Dedifferentiated amniotic fluid mesenchymal stem cell (primary cell): ENCODE measurements around the gene RAD9A.

Source experiments
- DNase-seq: peaks from one replicate; pipeline ENCODE4 v3.0.0-alpha.2; 2016; ENCODE audit errors: extremely low spot score

The RAD9A gene

DNA sequence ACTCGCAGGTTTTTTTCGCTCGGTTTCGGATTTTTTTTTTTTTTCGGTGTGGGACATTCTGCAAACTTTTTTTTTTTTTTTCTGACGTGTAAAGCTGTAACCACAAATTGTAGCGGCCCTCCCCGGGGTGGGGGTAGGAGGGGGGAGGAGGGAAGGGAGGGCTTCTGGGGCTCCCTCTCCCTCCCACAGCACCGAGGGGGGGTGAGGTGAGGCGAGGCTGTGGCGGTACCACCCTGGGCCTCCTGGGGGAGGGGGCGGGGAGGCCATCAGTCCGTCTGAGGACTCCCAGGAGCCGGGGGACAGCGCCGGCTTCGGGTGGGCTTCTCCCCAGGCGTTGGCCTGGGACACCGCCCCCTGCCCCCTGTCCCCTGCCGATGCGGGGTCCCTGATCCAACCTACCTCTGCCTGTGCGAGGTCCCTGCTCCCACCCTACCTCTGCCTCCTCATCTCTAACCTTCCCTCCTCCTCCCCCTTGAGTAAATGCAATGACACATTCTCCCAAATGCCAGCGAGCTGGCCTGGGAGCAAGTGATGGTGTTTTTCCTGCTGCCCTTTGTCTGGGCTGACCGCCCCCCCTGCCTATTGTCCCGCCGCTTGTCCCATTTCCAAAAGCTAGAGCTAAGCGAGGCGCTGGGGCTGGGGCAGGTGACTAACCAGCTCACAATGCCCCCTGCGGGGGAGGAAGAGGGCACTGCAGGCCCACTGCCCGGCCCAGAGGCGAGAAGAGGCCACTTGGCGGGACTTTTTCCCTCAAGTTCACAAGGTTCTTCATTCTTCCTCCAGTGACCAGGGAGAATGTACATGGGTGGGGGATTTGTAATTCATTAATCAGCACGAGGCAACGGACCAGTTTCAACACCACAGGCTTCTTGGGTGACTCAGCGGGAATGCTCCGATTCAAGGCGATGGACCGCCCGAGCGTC is 17.9 kb upstream of the RAD9A start:
- DNase-seq: peak; percentile 77

DNA sequence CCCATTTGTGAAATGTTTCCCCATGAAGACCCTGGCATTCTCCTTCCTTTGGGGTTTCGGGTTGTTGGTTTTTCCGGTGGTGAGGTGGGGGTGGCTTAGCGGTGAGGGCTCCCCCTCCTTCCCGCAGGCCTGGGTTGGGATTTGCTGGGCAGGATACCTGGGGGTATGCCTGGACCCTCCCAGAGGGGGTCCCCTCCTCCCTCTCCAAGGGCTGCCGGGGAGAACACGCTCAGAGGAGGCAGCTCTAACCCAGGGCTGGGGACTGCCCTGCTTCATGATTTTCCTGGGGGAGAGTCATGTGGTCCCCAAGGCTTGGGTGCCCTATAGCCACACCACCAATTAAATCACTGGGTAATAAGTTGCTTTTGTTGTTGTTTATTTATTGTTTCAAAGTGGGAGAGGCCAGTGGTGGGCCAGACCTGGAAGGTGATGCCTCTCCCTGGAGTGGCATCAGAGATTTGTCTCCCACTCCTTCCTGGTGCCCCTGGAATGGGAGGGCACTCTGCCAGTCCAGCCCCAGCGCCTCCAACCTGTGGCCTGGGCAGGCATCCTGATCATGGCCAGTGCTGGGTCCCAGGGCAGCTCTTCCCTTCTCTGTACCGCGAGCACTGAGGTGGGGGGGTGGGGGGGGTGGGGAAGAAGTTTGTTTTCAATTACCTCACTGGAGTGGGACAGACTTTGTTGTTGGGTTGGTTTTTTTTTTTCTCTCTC is 17.1 kb upstream of the RAD9A start:
- DNase-seq: no peak

DNA sequence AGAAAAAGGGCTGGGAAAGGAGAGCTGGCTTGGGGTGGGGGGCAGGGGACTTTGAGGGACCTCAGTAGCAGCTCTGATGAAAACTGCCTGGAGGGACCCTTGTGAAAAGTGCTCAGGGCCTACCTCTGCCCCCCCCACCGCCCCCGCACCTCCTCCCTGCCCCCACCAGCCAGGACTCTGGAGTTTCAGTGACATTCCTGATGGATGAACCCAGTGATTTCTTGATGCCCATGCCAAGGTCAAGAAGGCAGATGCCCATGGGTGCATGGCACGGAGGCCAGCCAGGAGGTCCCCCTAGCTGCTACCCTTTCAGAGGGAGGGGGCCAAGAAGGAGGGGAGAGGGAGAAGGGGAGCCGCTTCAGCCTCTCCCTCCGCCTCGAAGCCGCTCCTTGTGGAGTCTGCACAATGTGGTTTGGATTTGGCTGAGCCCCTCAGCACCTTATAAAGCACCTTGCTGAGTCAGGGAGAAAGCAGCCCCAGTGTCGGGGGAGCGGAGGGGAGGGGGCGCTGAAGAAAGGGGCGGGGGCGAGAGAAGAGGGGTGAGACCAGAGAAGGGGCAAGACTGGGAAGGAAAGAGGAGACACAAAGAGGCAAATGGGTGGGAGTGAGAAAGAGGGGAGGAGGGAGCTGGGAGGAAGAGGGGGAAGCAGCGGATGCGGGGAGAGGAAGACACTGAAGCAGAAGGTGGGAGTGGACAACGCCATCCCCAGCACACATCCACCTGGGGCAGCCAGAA is 16.3 kb upstream of the RAD9A start:
- no peak for DNase-seq

DNA sequence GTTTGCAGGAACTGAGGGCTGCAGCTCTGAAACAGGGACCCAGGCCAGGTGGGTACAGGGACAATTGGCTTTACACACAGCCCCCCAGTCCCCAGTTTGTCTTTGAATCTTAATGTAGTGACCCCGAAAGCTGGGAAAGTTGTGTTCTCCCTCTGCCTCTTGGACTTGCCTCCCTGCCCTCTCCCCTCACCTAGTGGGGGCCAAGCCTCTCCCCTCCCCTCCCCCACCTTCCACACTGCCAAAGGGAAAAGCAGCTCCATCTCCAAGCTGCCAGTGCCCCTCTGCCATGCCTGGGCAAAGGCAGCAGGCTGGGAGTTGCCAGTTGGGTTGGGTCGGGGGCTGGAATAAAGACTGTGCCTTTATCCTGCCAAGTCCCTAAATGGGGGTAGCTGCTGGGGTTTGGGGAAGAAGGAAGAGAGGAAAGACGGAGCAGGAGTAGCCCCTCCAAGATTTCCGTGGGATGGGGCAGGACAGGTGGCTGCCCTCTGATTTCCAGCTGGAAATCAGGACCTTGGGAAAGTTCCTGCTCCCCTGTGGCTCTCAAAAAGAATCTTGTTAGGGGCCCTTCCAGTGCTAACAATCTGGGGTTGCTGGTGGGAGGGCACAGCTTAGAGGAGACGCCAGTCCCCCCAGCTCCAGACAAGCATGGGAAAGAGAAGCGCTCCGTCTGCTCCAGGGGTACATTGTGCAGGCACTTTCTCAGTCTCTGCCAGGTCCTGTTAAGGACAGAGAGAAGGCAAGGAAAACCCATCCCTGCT is 15.5 kb upstream of the RAD9A start:
- DNase-seq: no peak

DNA sequence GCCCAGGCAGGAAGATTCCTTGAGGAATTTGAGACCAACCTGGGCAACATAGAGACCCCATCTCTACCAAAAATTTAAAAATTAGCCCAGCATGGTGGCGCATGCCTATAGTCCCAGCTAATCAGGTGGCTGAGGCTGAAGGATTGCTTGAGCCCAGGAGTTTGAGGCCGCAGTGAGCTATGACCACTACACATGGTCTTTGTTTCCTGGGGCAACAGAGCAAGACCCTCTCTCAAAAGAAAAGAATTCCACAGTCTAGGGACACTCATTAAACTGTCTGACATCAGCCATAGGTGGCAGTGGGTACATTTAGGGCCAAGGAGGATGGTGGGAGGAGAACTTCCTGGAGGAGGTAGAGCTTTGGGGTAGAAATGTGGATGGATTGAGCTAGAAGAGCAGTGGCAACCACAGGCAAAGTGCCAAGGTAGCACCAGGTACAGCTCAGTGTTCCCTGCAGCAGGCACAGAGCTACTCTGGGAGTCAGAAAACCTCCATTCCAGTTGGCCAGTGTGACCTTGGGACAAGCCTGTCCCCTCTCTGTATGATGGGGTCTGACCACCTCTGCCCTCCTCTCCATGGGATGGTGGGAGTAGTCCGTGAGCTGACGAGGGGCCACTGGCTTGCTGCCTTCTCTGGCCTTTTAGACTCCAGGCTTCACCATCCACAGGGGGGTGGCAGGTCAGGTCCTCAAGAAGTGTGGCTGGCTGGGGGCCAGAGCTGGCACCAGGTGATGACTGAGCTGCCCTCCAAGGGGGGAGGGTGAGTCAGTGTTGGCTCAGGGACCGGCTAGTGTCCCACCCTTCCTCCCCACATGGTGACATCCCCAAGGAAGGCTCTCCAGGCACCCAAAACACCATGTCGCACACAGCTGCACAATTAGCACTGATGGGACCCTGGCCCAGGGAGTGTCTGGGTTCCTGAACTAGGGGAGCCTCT is 14.6 kb upstream of the RAD9A start:
- no peak for DNase-seq

DNA sequence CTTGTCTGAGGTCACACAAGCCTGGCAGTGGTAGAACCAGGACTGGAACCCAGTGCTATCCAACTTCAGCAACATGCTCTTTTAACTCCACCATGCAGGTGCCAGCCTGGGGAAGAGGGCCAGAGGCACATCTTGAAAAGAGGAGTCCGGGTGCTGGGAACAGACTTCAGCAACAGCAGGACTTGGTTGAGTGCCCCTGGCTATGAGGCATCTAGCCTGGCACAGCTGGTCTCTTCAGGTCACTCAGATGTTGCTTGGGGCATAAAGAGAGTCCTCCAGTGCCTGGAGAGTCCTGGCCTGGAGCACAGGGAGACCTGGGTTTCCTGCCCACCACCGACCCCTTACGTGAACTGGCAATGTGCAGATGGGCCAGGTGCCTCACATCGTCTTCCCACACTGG is 13.2 kb upstream of the RAD9A start:
- DNase-seq: no peak

DNA sequence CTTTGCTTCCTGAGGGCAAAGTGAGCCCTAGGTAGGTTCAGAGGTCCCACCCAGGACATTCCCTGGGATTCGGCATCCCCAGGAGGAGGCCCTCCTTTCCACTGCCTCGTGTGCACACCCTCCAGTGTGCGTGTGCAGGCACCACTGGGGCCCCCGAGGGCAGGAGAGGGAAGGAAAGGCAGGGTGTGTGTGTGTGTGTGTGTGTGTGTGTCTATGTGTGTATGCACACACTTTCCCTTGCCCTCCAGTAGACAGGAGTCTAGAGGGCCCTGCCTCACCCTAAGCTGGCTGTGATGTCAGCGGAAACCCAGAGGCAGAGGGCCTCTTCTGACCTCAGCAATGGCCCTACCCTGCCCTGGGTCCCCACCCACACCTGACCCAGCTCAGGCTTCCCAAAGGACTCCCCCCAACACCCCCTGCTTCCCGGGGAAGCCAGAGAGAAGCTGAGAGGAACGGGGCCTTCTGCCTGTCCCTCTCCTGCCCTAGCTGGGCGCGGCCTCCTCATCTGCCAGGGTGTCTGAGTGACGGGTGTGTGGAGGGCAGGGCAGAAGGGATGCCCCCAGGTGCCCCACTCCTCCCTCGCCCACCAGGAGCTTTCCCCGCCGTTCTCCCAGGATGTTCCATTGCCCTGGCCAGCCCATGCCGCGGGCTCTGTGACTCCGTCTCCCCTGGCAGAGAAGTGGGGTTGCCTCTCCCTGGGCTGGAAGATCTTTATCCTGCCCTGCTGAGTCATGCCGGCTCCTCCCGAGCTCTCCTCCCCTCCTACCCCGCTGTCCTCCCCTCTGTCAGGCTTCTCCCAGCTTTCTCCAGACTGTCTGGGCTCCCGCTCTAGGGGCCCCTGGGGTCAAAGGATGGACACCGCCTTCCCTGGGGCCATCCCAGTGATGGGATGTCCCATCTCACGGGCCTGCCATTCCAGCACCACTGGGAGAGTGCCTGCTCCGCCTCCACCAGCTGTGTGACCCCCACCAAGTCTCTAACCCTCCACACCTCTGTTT is 12.4 kb upstream of the RAD9A start:
- peak; percentile 59 for DNase-seq

DNA sequence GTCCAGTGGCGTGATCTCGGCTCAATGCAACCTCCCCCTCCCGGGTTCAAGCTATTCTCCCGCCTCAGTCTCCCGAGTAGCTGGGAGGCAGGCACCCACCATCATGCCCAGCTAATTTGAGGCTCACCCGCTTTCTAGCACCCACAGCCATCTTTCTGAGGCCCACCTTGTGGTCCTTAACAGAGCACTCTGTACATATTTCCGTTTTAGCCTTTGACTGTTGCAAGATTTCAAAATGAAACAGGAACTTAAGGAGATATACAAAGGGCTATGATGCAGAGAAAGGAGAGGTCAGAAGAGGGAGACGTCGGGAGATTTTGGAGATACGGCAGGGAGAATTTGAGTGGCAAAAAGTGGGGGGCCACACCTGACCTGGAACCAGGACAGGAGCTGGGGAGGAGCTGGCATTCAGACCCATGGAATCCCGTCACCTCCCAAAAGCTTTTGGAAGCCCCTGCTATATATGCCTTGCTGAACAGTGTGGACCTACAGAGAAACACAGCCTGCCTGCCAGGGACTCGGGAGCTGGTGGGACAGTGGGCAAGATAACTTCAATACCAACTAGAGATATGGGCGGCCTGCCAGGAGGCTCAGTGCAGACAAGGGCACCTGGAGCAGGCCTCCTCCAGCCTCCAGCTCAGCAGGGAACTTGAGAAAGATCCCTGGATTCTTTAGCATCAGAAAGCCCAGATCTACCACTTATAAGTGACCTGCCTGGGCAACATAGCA is 10.4 kb upstream of the RAD9A start:
- DNase-seq: no peak

DNA sequence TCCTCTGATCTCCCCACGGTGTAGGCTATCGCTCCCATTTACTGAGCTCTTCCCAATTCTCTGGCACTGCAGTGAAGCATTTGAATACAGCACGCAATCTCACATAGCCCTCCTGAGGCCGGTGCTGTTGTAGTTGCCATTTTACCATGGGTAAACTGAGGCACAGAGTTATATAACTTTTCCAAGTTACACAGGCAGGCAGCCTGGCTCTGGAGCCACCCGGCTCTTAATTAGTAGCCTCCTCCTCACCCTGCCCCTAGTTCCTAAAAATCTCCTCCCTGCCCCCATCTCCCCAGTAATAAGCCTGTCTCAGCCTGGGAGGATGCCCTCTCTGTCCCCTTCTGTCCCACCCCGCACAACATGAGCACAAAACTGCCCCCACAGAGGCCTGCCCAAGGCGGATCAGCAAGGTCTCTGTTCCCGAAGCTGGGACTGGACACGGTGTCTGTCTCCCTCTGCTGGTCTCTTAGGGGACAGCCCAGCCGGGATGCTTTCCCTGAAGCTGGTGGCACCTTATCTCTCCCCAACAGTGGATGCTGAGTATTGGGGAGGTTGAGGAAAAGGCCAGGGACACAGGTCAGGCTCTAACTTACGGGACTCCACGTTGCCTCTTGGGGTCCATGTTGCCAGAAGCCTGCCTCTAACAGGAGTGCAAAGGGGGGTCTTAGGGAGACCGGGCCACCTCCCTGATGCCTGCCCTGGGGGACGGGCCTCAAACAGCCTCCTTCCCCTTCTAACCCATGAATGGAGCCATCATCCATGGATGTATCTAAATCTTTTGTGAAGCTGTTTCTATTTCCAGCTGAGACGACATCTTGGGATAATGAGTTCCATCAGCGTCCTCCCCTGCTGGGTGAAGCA is 9.3 kb upstream of the RAD9A start:
- peak; percentile 75 for DNase-seq

DNA sequence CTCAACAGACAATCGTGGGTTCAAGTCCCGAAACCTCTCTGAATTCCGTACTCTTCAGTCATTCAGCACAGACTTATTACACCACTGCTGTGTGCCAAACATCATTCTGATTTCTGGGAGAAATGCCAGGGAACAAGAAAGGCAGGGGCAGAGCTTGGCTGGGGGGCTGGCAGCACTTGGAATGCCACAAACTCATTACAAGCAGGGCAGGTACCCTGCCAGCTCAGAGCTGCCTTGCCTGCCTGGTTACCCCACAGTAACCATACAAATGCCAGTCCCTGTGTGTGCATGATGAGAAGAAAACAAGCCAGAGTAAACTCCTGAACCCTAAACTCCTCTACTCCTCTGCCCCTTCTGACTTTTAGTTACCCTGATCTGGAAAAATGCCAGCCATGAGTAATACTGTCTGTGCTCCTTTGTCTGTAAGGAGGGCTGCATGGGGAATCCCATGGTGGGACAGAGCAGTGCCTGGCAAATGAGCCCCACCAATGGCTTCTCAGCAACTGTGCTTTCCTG is 6.9 kb upstream of the RAD9A start:
- DNase-seq: no peak

DNA sequence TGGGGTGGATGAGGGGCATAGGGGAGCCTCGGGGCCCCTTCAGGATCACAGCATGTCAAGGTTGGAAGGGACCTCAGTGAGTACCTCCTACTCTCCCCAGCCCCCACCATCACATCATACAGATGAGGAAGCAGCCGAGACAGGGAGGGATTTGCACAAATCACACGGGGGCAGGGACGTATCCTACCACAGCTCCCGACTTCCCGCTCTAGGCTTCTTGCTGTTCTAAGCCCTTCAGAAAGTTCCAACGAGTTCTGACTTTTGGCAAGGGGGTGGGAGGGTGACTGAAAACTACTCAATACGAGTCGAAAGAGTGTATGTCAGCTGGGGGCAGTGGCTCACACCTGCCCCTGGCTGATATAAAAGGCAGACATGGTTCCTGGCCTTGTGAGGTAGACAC is 4.7 kb upstream of the RAD9A start:
- no peak for DNase-seq

DNA sequence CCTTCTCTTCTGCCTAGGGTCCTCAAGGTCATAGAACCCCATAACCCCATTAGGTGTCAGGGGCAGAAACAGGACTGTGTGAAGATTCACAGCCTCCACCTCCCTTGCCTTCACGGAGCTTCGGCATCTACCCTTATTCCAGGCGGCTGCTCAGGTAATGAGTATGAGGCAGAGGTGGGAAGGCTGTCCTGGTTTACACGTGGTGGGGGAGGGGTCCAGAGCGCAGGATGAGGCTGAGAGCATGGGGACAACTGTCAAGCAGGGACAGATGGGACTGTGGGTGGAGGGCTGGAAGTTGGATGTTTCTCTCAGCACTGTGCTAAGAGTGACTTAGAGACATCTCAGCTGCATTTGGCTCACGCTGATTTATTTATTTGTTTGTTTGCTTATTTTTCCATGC is 4.3 kb upstream of the RAD9A start:
- no peak for DNase-seq

DNA sequence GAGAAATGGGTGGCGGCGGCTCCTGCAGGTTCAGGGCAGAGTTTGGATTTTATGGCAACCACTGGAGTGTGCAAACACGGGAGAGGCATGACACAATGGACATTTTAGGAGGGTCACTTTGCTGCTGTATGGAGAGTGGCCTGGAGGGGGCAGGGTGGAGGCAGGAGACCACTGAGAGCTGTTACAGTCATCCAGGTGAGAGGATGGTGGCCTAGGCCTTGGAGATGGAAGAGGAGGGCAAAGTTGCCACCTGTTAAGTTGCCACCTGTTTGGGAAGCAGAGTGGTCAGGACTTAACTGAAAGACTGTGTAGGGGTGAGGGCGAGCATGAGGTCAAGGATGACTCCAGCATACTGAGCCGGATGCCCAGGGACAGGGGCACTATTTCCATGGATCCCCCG is 2.3 kb upstream of the RAD9A start:
- DNase-seq: no peak

DNA sequence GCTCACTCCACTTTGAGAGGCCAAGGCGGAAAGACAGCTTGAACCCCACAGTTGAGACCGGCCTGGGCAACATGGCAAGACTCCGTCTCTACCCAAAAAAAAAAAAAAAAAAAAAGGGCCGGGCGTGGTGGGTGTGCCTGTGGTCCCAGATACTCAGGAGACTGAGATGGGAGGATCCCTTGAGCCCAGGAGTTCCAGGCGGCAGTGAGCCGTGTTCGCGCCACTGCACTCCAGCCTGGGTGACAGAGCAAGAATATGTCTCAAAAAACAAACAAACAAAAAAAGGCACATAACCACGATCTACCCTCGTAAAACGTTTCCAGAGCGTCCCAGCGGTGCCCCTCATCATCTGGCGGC is 861 bp upstream of the RAD9A start:
- DNase-seq: no peak

DNA sequence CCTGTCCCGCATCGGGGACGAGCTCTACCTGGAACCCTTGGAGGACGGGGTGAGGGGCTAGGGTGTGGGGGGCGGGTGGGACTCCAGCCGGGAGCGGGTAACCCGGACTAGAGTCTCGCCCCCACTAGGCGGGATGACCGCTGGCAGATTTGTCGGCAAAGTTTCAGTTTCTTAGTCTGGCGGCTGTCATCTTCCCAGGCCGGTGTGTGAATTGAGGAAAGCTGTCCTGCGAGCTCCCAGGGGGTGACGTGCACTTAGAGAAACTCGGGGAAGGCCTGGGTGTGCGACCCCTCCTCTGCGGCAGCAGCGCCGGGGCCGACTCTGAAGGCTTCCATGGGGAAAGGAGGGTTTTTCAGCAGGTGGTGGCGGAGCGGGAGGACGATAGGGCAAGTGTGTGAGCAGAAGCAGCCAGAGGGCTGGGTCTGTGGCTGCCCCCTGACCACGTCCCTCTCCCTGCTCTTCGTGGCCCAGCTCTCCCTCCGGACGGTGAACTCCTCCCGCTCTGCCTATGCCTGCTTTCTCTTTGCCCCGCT is 463 bp downstream of the RAD9A start:
- DNase-seq: no peak

DNA sequence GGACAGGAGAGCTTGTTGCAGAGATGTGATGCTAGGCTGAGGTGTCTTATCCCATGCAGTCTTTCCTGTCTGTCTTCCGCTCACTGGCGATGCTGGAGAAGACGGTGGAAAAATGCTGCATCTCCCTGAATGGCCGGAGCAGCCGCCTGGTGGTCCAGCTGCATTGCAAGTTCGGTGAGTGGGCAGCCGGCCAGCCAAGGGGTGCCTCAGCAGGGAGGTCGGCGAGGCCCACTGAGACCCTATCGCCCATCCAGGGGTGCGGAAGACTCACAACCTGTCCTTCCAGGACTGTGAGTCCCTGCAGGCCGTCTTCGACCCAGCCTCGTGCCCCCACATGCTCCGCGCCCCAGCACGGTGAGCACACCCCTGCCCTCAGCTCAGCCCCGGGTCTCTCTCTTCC is 1.7 kb downstream of the RAD9A start:
- DNase-seq: no peak

DNA sequence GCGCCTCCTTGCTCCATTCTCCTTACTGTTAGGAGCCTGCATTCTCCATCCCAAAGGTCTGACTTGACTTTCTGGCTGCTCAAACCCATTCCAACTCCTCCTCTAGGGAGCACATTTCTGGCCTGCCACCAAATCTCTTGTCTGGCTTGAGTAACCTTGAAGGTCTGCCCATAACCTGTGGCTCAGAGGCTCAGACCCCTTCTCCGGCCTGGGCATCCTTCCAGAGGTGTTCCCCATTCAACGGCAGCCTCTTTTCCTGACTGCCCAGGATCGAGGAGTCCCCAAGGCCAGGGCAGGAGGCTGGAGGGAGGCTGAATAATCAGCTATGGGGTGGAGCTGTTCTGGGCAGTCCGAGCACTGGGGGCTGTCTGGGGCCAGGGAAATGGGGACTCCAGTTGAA is 2.2 kb downstream of the RAD9A start:
- DNase-seq: no peak
